ENCODE data around the gene GALNT14.

GALNT14 gene

DNA sequence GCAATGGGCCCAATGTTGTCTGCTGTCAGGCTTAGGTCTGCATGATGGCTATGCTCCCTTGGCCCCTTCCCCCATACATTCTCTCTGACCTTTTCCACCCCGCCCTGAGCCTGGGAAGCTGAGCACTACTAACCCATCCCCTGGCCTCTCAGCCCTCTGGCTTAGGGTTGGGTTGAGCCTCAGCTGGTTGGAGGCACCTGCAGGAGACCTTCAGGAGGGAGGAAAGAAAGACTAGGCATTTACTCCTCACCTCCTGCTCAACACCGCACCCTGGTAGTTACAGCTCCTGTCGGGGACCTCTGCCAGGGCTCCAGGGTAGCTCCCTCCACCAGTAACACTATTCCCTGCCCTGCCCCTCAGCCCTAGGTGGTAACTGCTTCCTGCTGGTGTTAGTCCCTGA, 80.5 kb downstream of the GALNT14 start:
- Histone ChIP-seq H3K27me3 (no peaks in the 10 kb centered on the region), H3K27ac (no peak overlapping the region), H3K9me3 (no peaks in the 10 kb centered on the region), H3K36me3 (no peaks in the 10 kb centered on the region), H3K4me1 (ENCODE audit: control insufficient read depth in 1 of 2, insufficient read depth in 1 of 2, low read depth in 1 of 2, low read length in 1 of 2) (peaks cover 14 to 25% of the 10 kb centered on the region in 2 experiments), H3K4me3 (ENCODE audit: low read depth in 1 of 2, low read length in 1 of 2) (no peak overlapping the region)
- TF ChIP-seq, protein P1, sequence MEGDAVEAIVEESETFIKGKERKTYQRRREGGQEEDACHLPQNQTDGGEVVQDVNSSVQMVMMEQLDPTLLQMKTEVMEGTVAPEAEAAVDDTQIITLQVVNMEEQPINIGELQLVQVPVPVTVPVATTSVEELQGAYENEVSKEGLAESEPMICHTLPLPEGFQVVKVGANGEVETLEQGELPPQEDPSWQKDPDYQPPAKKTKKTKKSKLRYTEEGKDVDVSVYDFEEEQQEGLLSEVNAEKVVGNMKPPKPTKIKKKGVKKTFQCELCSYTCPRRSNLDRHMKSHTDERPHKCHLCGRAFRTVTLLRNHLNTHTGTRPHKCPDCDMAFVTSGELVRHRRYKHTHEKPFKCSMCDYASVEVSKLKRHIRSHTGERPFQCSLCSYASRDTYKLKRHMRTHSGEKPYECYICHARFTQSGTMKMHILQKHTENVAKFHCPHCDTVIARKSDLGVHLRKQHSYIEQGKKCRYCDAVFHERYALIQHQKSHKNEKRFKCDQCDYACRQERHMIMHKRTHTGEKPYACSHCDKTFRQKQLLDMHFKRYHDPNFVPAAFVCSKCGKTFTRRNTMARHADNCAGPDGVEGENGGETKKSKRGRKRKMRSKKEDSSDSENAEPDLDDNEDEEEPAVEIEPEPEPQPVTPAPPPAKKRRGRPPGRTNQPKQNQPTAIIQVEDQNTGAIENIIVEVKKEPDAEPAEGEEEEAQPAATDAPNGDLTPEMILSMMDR (IDR thresholded peaks at IDR 0.05), result no peak

- peaks cover 29 to 42% of the 10 kb centered on the region in 2 experiments for H3K4me1 ChIP-seq (ENCODE audit: control insufficient read depth in 1 of 2, insufficient read depth in 1 of 2, low read depth in 1 of 2, low read length in 1 of 2)
- H3K27me3 ChIP-seq, result no peaks in the 10 kb centered on the region
- H3K4me3 ChIP-seq (ENCODE audit: low read depth in 1 of 2, low read length in 1 of 2), result no peak overlapping the region
- H3K36me3 ChIP-seq, result no peaks in the 10 kb centered on the region
- no peaks in the 10 kb centered on the region for H3K9me3 ChIP-seq
- no peak overlapping the region for H3K27ac ChIP-seq
- TF ChIP-seq, protein P1 (IDR thresholded peaks at IDR 0.05), result no peak
These were observed 82.3 kb downstream of the GALNT14 start for GRCh38 chr2:31055938-31056337.

DNA sequence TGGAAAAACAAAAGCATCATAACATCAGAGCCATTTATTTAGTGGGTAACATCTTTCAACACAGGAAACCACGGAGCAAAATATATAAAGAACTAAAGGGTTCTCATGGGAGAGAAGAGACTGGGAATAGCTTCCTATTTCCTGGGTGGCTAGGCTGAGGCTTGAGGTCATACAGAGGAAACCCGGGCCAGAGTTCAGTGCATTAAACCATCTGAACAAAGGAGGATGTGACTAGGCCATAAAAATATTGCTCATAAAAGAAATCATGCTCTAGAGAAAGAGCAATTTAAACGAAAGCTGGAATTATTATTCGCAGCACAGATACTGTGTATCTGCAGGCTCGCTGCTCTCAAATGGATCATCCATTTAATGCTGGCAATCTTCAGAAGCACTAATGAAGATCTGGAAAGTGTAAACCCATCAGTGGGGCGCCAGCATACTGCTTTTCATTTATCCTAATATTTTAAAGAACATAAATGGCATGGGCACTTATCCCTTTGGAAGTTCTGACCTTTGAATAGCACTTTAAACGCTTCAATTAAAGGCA, 83.3 kb downstream of the GALNT14 start:
- no peaks in the 10 kb centered on the region for H3K9me3 ChIP-seq

DNA sequence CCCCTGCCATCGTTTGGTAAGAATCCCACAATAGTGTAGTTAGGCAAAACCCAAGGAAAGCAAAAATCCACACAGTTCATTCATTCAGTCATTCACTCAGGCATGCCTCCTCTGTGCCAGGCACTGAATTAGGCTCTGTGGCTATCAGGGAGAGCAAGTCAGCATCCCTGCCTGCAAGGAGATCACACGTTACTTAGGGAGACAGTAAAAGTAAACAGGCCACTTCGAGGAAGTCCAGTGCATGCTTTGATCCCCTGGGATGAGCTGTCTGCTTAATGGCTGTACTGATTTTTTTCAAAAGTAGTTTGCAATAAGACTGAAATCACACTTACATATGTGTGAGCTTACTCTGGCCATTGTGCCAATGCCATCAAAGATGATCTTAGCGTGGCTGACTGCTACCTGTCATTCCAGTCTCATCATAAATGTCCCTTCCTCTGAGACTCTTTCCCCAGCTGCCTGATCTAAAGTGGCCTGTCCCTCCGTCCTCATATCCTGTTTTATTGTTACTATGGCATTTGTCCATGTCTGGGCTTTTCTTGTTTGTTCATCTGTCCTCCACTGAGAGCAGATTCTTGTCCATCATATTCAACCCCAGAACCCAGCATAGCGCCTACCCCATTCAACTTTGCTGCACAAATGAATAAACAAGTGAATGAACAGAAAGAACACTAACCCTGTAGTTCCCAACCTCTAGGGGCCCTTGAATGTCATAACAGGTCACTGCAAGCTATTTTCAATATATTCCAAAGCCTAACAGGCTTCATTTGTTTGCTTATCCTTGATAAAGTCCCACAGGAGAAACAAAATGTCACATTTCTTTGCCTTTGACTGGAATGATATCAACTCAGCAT, 84.1 kb downstream of the GALNT14 start:
- Histone ChIP-seq H3K36me3 (no peaks in the 10 kb centered on the region), H3K27me3 (no peaks in the 10 kb centered on the region), H3K9me3 (no peaks in the 10 kb centered on the region), H3K4me3 (ENCODE audit: low read depth in 1 of 2, low read length in 1 of 2) (no peak overlapping the region), H3K4me1 (ENCODE audit: control insufficient read depth in 1 of 2, insufficient read depth in 1 of 2, low read depth in 1 of 2, low read length in 1 of 2) (peaks cover 37 to 54% of the 10 kb centered on the region in 2 experiments), H3K27ac (no peak overlapping the region)
- TF ChIP-seq, protein P1 (IDR thresholded peaks at IDR 0.05), result no peak

More for the DNA sequence above, 83.3 kb downstream of the GALNT14 start:
- Histone ChIP-seq H3K27me3 (no peaks in the 10 kb centered on the region), H3K4me3 (ENCODE audit: low read depth in 1 of 2, low read length in 1 of 2) (no peak overlapping the region), H3K27ac (no peak overlapping the region), H3K4me1 (ENCODE audit: control insufficient read depth in 1 of 2, insufficient read depth in 1 of 2, low read depth in 1 of 2, low read length in 1 of 2) (peaks cover 31 to 48% of the 10 kb centered on the region in 2 experiments), H3K36me3 (no peaks in the 10 kb centered on the region)
- TF ChIP-seq, protein P1 (IDR thresholded peaks at IDR 0.05), result no peak

DNA sequence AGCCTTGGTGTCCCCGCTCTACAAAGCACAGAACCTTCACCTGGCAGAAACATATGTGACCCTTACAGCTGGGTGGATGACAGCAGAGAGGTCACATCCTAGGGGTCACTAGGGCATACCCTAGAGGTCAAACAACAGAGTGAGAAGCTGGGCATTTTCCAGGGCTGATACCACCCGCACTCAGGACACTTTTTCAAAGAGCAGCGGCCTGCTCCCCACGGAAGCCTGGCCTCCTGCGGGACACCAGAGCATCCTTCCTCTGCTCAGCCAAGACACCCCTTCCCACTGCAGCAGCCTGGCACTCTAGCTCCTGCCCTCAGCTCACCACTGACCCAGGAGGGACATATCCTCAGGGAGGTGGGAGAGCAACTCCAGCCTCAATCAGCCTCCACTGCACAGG, 86.0 kb downstream of the GALNT14 start:
- Histone ChIP-seq H3K4me1 (ENCODE audit: control insufficient read depth in 1 of 2, insufficient read depth in 1 of 2, low read depth in 1 of 2, low read length in 1 of 2) (peaks cover 37 to 56% of the 10 kb centered on the region in 2 experiments), H3K36me3 (no peaks in the 10 kb centered on the region), H3K27ac (peak overlapping the region; percentile 73), H3K9me3 (no peaks in the 10 kb centered on the region), H3K4me3 (ENCODE audit: low read depth in 1 of 2, low read length in 1 of 2) (peak overlapping the region; percentile 8 to 52), H3K27me3 (no peaks in the 10 kb centered on the region)
- TF ChIP-seq, protein P1 (IDR thresholded peaks at IDR 0.05), result no peak

Measured in neutrophil (primary cell).